Endodermal cell (in vitro differentiated cells): ENCODE data around the gene TGFBR3. TPM values are rescaled to one million over a fixed set of nuclear protein-coding genes. Genes with fewer than 3 reads are reported as not detected.

Experiments used
- DNase-seq: peaks from one replicate; pipeline ENCODE4 v3.0.0-alpha.2; 2017
- H3K27ac ChIP-seq: 2 replicates; pipeline ENCODE4 v1.5.1; 2013; ENCODE audit warnings: mild to moderate bottlenecking, low read depth, low read length, moderate library complexity
- H3K27me3 ChIP-seq: 2 replicates; pipeline ENCODE4 v1.6.1; 2013; ENCODE audit warnings: mild to moderate bottlenecking, low read length, moderate library complexity; ENCODE audit not compliant: insufficient read depth, control insufficient read depth, poor library complexity, severe bottlenecking
- H3K36me3 ChIP-seq: 2 replicates; pipeline ENCODE4 v1.7.0; 2013; ENCODE audit warnings: mild to moderate bottlenecking, low read length, moderate library complexity; ENCODE audit not compliant: control insufficient read depth, insufficient read depth
- H3K4me1 ChIP-seq: one replicate; pipeline ENCODE4 v1.7.0; 2013; ENCODE audit warnings: low read length; ENCODE audit not compliant: control insufficient read depth, insufficient read depth
- H3K4me3 ChIP-seq: 2 replicates; pipeline ENCODE4 v1.5.1; 2013; ENCODE audit warnings: mild to moderate bottlenecking, low read length, moderate library complexity
- H3K9ac ChIP-seq: 2 replicates; pipeline ENCODE4 v1.6.1; 2013; ENCODE audit warnings: mild to moderate bottlenecking, low read length, moderate library complexity; ENCODE audit not compliant: poor library complexity, severe bottlenecking; ENCODE audit errors: extremely low read depth
- H3K9me3 ChIP-seq: 2 replicates; pipeline ENCODE4 v1.6.1; 2013; ENCODE audit warnings: mild to moderate bottlenecking, low read length, moderate library complexity; ENCODE audit not compliant: control insufficient read depth
- H3K27ac Mint-ChIP-seq: 2 replicates; pipeline ENCODE4 v1.8.0; 2020; ENCODE audit warnings: mixed read lengths
- H3K27me3 Mint-ChIP-seq: 2 replicates; pipeline ENCODE4 v1.8.0; 2021; ENCODE audit warnings: mild to moderate bottlenecking, mixed read lengths; ENCODE audit not compliant: insufficient read depth
- H3K36me3 Mint-ChIP-seq: 2 replicates; pipeline ENCODE4 v1.8.0; 2020; ENCODE audit warnings: low read depth, mixed read lengths
- H3K4me1 Mint-ChIP-seq: 2 replicates; pipeline ENCODE4 v1.8.0; 2020; ENCODE audit warnings: mixed read lengths
- H3K4me3 Mint-ChIP-seq: 2 replicates; pipeline ENCODE4 v1.8.0; 2020; ENCODE audit warnings: mild to moderate bottlenecking, moderate library complexity, mixed read lengths
- H3K9me3 Mint-ChIP-seq: 2 replicates; pipeline ENCODE4 v1.8.0; 2020; ENCODE audit warnings: mild to moderate bottlenecking, mixed read lengths
- CTCF ChIP-seq: fragments of 200-600 bp; sonication (generic); conservative IDR thresholded peaks from 2 replicates; pipeline ENCODE4 v1.5.0; 2021; ENCODE audit warnings: antibody characterized with exemption, mild to moderate bottlenecking
- WGBS, 2 experiments: methylation state at CpG; one replicate each; pipeline versions ENCODE4 v1.1.5 to v1.1.7; 2013; ENCODE audit warnings: missing lambda C conversion rate in 2 of 2, mixed read lengths in 1 of 2; ENCODE audit not compliant: insufficient coverage in 1 of 2, insufficient read length in 1 of 2; 5-methylcytosine and 5-hydroxymethylcytosine counted together
- total RNA-seq, 2 donors: library from RNA; stranded (reverse); fragmentation: NEBNext Ultra II Directional in 1 of 2; extraction: Animal tissue kit (Norgen Biotek cat#: 25700) in 1 of 2; gene quantifications; 2 replicates in 1 of 2; 3 replicates in 1 of 2; pipeline ENCODE4 v1.2.1, GENCODE V29; 2021

TGFBR3 gene
- total RNA-seq, 2 donors from 2014 or later, result 8.1 to 8.5 TPM

GRCh38 chr1:91700771-91701471, 185.0 kb downstream of the TGFBR3 start:
- WGBS, 2 experiments, result 80 to 88% methylated on average over 6 to 7 of the region's 8 CpGs
- Mint-ChIP-seq H3K36me3 (peaks cover 1% of the 10 kb centered on the region), H3K27me3 (no peaks in the 10 kb centered on the region), H3K27ac (no peak overlapping the region), H3K9me3 (no peaks in the 10 kb centered on the region), H3K4me3 (no peak overlapping the region), H3K4me1 (peaks cover 12% of the 10 kb centered on the region)
- Histone ChIP-seq H3K27ac (no peak overlapping the region), H3K36me3 (no peaks in the 10 kb centered on the region), H3K4me3 (no peak overlapping the region), H3K27me3 (no peaks in the 10 kb centered on the region), H3K4me1 (peaks cover 2% of the 10 kb centered on the region), H3K9me3 (no peaks in the 10 kb centered on the region), H3K9ac (no peak overlapping the region)
- DNase-seq, result no peak
- TF ChIP-seq CTCF, result no peak

- Mint-ChIP-seq H3K27me3 (no peaks in the 10 kb centered on the region), H3K4me1 (peaks cover 12% of the 10 kb centered on the region)
Measured at GRCh38 chr1:91700332-91700731, 185.6 kb downstream of the TGFBR3 start.

GRCh38 chr1:91699339-91699974, 186.5 kb downstream of the TGFBR3 start:
- no peaks in the 10 kb centered on the region for H3K9me3 Mint-ChIP-seq
- no peak overlapping the region for H3K4me3 Mint-ChIP-seq

More at GRCh38 chr1:91700332-91700731, 185.6 kb downstream of the TGFBR3 start:
- Histone ChIP-seq H3K9ac (no peak overlapping the region), H3K27ac (no peak overlapping the region), H3K9me3 (no peaks in the 10 kb centered on the region), H3K36me3 (no peaks in the 10 kb centered on the region), H3K4me3 (no peak overlapping the region), H3K27me3 (no peaks in the 10 kb centered on the region), H3K4me1 (peaks cover 2% of the 10 kb centered on the region)
- TF ChIP-seq CTCF, result peak; percentile 50
- H3K4me3 Mint-ChIP-seq, result no peak overlapping the region
- DNase-seq, result no peak
- no peak overlapping the region for H3K27ac Mint-ChIP-seq
- H3K36me3 Mint-ChIP-seq, result peaks cover 1% of the 10 kb centered on the region
- WGBS, 2 experiments, result 96 to 100% methylated on average over 1 to 2 of the region's 2 CpGs
- H3K9me3 Mint-ChIP-seq, result no peaks in the 10 kb centered on the region

More at GRCh38 chr1:91699339-91699974, 186.5 kb downstream of the TGFBR3 start:
- H3K27me3 Mint-ChIP-seq, result no peaks in the 10 kb centered on the region
- H3K4me3 ChIP-seq, result no peak overlapping the region
- H3K27ac Mint-ChIP-seq, result no peak overlapping the region
- H3K36me3 Mint-ChIP-seq, result peaks cover 1% of the 10 kb centered on the region
- H3K27me3 ChIP-seq, result no peaks in the 10 kb centered on the region
- H3K4me1 Mint-ChIP-seq, result peaks cover 12% of the 10 kb centered on the region
- no peak overlapping the region for H3K27ac ChIP-seq
- H3K9ac ChIP-seq, result no peak overlapping the region
- WGBS, 2 experiments, result 86 to 92% methylated on average over 3 to 4 of the region's 4 CpGs
- TF ChIP-seq CTCF, result no peak
- DNase-seq, result no peak
- no peaks in the 10 kb centered on the region for H3K9me3 ChIP-seq
- no peaks in the 10 kb centered on the region for H3K36me3 ChIP-seq
- peaks cover 2% of the 10 kb centered on the region for H3K4me1 ChIP-seq
